Psoas muscle (tissue), 8 donors: ENCODE data around the gene C4orf36. TPM values are rescaled to one million over a fixed set of nuclear protein-coding genes. Genes with fewer than 3 reads are reported as not detected.

Source experiments
- ATAC-seq, 4 donors: fragments of 200-7000 bp; cut with Tn5 transposase; one replicate each; pipeline ENCODE4 v1.9.1; 2020; ENCODE audit warnings: moderate library complexity in 3 of 4, mild to moderate bottlenecking in 2 of 4
- DNase-seq, 2 donors: peaks; one replicate each; pipeline ENCODE4 v3.0.0-alpha.2; 2020
- H3K27ac ChIP-seq: fragments of 200-600 bp; one replicate; pipeline ENCODE4 v1.8.0; 2022
- H3K27me3 ChIP-seq, 3 donors: fragments of 200-600 bp in 1 of 3; one replicate each; pipeline versions ENCODE4 v1.6.1 to v1.8.0; 2013 to 2022; ENCODE audit warnings: low read length in 2 of 3, mild to moderate bottlenecking in 2 of 3, moderate library complexity in 1 of 3; ENCODE audit not compliant: insufficient read depth in 3 of 3
- H3K36me3 ChIP-seq, 2 donors: fragments of 200-600 bp in 1 of 2; one replicate each; pipeline versions ENCODE4 v1.6.1 to v1.8.0; 2013 to 2022; ENCODE audit warnings: low read depth in 1 of 2, mild to moderate bottlenecking in 1 of 2, moderate library complexity in 1 of 2; ENCODE audit not compliant: insufficient read depth in 1 of 2
- H3K4me1 ChIP-seq: fragments of 200-600 bp; one replicate; pipeline ENCODE4 v1.8.0; 2022
- H3K4me3 ChIP-seq: fragments of 200-600 bp; one replicate; pipeline ENCODE4 v1.8.0; 2022; ENCODE audit warnings: mild to moderate bottlenecking
- H3K9me3 ChIP-seq: fragments of 200-600 bp; one replicate; pipeline ENCODE4 v1.8.0; 2022
- CTCF ChIP-seq: fragments of 200-600 bp; IDR thresholded peaks from one replicate; pipeline ENCODE4 v1.8.0; 2022; ENCODE audit warnings: antibody characterized with exemption
- WGBS, 3 donors: extraction: QIAGEN DNeasy Blood & Tissue Kit; methylation state at CpG; one replicate each; pipeline versions ENCODE4 v1.1.6 to v1.1.7; 2013; 5-methylcytosine and 5-hydroxymethylcytosine counted together
- intact Hi-C, 2 donors: fragments of 100-400 bp; cut with DNase I; formaldehyde crosslinking; loops; one replicate each; pipeline versions ENCODE4 v1.11.0 to v1.14.2; 2022
- polyA plus RNA-seq, 3 donors: library from polyadenylated mRNA; stranded (reverse); fragments of 200-250 nt; gene quantifications; one replicate each; pipeline ENCODE4 v1.2.3, GENCODE V29; 2013
- total RNA-seq, 4 donors: library from RNA; stranded (reverse); fragmentation: NEBNext Ultra II Directional in 2 of 4; extraction: Animal tissue kit (Norgen Biotek cat#: 25700) in 2 of 4; gene quantifications; one replicate each; pipeline versions ENCODE4 v1.2.1 to v1.2.4, GENCODE V29; 2021 to 2023
- donor health status: healthy with polysubstance abuse.
- donor health status: DM: no; HTN: no; CAD: no; lungs with moderate emphysema.
- donor health status: Bipolar disorder and iron deficiency.
- donor health status: healthy.
- donor health status: DM: yes; HTN: yes; CAD: no.
- donor health status: DM: no; HTN: no; CAD: no.
- donor health status: DM: no; HTN: no; CAD: no.
- donor health status: DM: yes; HTN: yes; CAD: no.

Gene C4orf36
- total and polyA plus RNA-seq, 7 donors = 0.45 to 1.5 (median 0.70) TPM; not detected in 4

- ATAC-seq (peak; percentile 36 to 70 (median 58)), DNase-seq (peak; percentile 50 to 76)
- 5 to 14% (median 6%) methylated on average over 36 of the region's 36 CpGs for WGBS, 3 donors
- intact Hi-C loops = loop anchor here (1.0 to 10.0 kb wide), 3 partner anchors 71 to 279 kb away; no protein-coding TSS in a partner anchor
- Histone ChIP-seq H3K4me3 (peak overlapping the region; percentile 86), H3K27me3 (no peaks in the 10 kb centered on the region), H3K27ac (peak overlapping the region; percentile 98), H3K36me3 (peaks cover 0 to 13% of the 10 kb centered on the region in 2 donors), H3K4me1 (peaks cover 43% of the 10 kb centered on the region), H3K9me3 (no peaks in the 10 kb centered on the region)
- TF ChIP-seq CTCF = no peak
Measured at GRCh38 chr4:86935853-86936733, 43.9 kb upstream of the C4orf36 start.

GRCh38 chr4:86935566-86935852, 43.3 kb upstream of the C4orf36 start:
- Histone ChIP-seq H3K27ac (peak overlapping the region; percentile 98), H3K27me3 (no peaks in the 10 kb centered on the region), H3K36me3 (peaks cover 0 to 19% of the 10 kb centered on the region in 2 donors), H3K4me1 (peaks cover 39% of the 10 kb centered on the region), H3K9me3 (no peaks in the 10 kb centered on the region), H3K4me3 (peak overlapping the region; percentile 86)
- DNase-seq (peak in 1 of 2 donors; percentile 46), ATAC-seq (peak in 2 of 4 donors; percentile 9 to 27)
- 0 to 1% (median 1%) methylated on average over 14 to 16 of the region's 16 CpGs for WGBS, 3 donors
- TF ChIP-seq CTCF = no peak
- intact Hi-C loops = loop anchor here (1.0 to 10.0 kb wide), 3 partner anchors 72 to 279 kb away; no protein-coding TSS in a partner anchor

- WGBS, 3 donors = 0 to 1% (median 0%) methylated on average over 67 to 97 of the region's 97 CpGs
- Histone ChIP-seq H3K27ac (peak within 1 kb of the TSS; percentile 98), H3K4me1 (peaks cover 33% of the 10 kb centered on the region), H3K9me3 (no peaks in the 10 kb centered on the region), H3K27me3 (no peaks in the 10 kb centered on the region), H3K36me3 (peaks cover 0 to 25% of the 10 kb centered on the region in 2 donors), H3K4me3 (peak within 1 kb of the TSS; percentile 86)
- peak; percentile 52 for TF ChIP-seq CTCF
- ATAC-seq (peak; percentile 88 to 95 (median 90)), DNase-seq (peak; percentile 94 to 98)
- intact Hi-C loops = loop anchor here (1.0 to 10.0 kb wide), 3 partner anchors 72 to 280 kb away; no protein-coding TSS in a partner anchor
Measured at GRCh38 chr4:86934771-86935565, 42.7 kb upstream of the C4orf36 start, which contains the start of gene AFF1. TSS of gene AFF1 (plus strand) at chr4:86935011. CDS start at chr4:86948534, 13,523 bp downstream.

GRCh38 chr4:86934147-86934770, 42.0 kb upstream of the C4orf36 start:
- intact Hi-C loops = loop anchor here in 1 of 2 donors (10.0 kb wide), 1 partner anchor 281 kb away; no protein-coding TSS in a partner anchor
- H3K27me3 ChIP-seq = no peaks in the 10 kb centered on the region
- H3K27ac ChIP-seq = peak overlapping the region; percentile 98
- no peaks in the 10 kb centered on the region for H3K9me3 ChIP-seq
- no peak for ATAC-seq
- H3K4me1 ChIP-seq = peaks cover 26% of the 10 kb centered on the region
- no peak for TF ChIP-seq CTCF
- peak overlapping the region; percentile 86 for H3K4me3 ChIP-seq
- H3K36me3 ChIP-seq = peaks cover 0 to 29% of the 10 kb centered on the region in 2 donors
- no peak for DNase-seq
- 3 to 6% (median 4%) methylated on average over 15 of the region's 15 CpGs for WGBS, 3 donors
